ENCODE measurements around the gene FAM13C. TPM values are rescaled to one million over a fixed set of nuclear protein-coding genes. Genes with fewer than 3 reads are reported as not detected.

The FAM13C gene
- total RNA-seq, 1 donor from 2014 or later = 31.8 TPM

- H3K27ac ChIP-seq (ENCODE audit: low read depth, low read length) = peak overlapping the region; percentile 8
- no peaks in the 10 kb centered on the region for H3K36me3 ChIP-seq (ENCODE audit: control insufficient read depth in 3 of 3, insufficient read depth in 3 of 3, low read length in 3 of 3)
- peaks cover 0 to 8% (median 3%) of the 10 kb centered on the region in 3 donors for H3K4me1 ChIP-seq (ENCODE audit: control insufficient read depth in 3 of 3, insufficient read depth in 3 of 3, low read length in 3 of 3)
- H3K9me3 ChIP-seq (ENCODE audit: control insufficient read depth in 3 of 3, low read length in 3 of 3) = no peaks in the 10 kb centered on the region
- H3K9ac ChIP-seq (ENCODE audit: low read depth in 1 of 3, low read length in 3 of 3) = no peak overlapping the region
- no peaks in the 10 kb centered on the region for H3K27me3 ChIP-seq (ENCODE audit: control insufficient read depth in 3 of 3, insufficient read depth in 3 of 3, low read length in 3 of 3)
- H3K4me3 ChIP-seq (ENCODE audit: low read length in 3 of 3) = no peak overlapping the region
Measured at GRCh38 chr10:59366290-59366689, 3.9 kb upstream of the FAM13C start.

DNA sequence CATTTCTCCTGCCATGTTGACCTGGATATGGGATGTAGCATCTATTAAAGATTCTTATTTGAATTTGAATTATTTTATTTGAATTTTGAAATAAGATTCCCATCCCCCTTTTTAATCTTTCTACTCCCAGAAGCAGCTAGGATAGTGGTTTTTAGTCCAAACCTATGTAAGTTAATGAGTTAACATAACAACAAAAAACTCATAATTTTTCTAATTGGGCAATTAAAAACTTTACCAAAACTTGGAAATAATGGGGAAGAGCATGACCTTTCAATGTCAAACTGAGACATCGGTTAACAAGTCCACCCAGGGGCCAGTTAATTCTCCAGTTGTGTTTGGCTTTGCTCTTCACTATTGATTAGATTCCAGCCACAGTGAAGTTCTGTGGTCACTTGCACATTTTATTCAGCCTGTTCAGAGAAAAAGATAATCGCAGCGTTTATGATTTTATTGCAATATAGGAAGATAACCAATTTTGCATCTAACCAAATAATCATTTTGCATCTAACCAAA lies 1.2 kb upstream of the FAM13C start:
- Histone ChIP-seq H3K9me3 (ENCODE audit: control insufficient read depth in 3 of 3, low read length in 3 of 3) (no peaks in the 10 kb centered on the region), H3K36me3 (ENCODE audit: control insufficient read depth in 3 of 3, insufficient read depth in 3 of 3, low read length in 3 of 3) (no peaks in the 10 kb centered on the region), H3K4me1 (ENCODE audit: control insufficient read depth in 3 of 3, insufficient read depth in 3 of 3, low read length in 3 of 3) (peaks cover 19 to 29% (median 24%) of the 10 kb centered on the region in 3 donors), H3K27ac (ENCODE audit: low read depth, low read length) (peak overlapping the region; percentile 85), H3K9ac (ENCODE audit: low read depth in 1 of 3, low read length in 3 of 3) (peak overlapping the region; percentile 77 to 85 (median 85)), H3K4me3 (ENCODE audit: low read length in 3 of 3) (peak overlapping the region; percentile 84 to 89 (median 87)), H3K27me3 (ENCODE audit: control insufficient read depth in 3 of 3, insufficient read depth in 3 of 3, low read length in 3 of 3) (no peaks in the 10 kb centered on the region)

DNA sequence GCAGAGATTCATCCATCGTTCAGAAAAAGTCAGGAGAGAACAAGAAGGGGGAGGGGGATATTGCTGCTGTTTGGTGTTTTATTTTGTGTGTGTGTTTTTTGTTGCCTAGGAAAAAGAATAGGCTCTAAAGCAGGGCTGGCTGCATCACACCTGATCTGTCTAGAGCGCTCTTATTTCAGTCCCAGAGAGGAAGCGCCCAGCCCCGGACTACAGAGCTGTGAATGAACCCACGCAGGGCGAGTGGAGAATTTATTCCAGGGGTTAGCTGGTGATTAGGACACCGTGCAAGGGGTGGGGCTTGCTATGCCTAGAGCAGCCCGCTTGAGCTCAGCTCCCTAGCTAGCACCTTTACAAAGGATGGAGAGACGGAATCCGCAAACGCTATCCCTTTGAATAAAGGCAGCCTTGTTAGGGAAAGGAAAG lies 621 bp upstream of the FAM13C start:
- H3K9ac ChIP-seq (ENCODE audit: low read depth in 1 of 3, low read length in 3 of 3) = peak overlapping the region; percentile 77 to 85 (median 85)
- H3K27ac ChIP-seq (ENCODE audit: low read depth, low read length) = peak overlapping the region; percentile 85
- H3K9me3 ChIP-seq (ENCODE audit: control insufficient read depth in 3 of 3, low read length in 3 of 3) = no peaks in the 10 kb centered on the region
- H3K27me3 ChIP-seq (ENCODE audit: control insufficient read depth in 3 of 3, insufficient read depth in 3 of 3, low read length in 3 of 3) = no peaks in the 10 kb centered on the region
- peaks cover 19 to 32% (median 25%) of the 10 kb centered on the region in 3 donors for H3K4me1 ChIP-seq (ENCODE audit: control insufficient read depth in 3 of 3, insufficient read depth in 3 of 3, low read length in 3 of 3)
- peak overlapping the region; percentile 84 to 89 (median 87) for H3K4me3 ChIP-seq (ENCODE audit: low read length in 3 of 3)
- no peaks in the 10 kb centered on the region for H3K36me3 ChIP-seq (ENCODE audit: control insufficient read depth in 3 of 3, insufficient read depth in 3 of 3, low read length in 3 of 3)

DNA sequence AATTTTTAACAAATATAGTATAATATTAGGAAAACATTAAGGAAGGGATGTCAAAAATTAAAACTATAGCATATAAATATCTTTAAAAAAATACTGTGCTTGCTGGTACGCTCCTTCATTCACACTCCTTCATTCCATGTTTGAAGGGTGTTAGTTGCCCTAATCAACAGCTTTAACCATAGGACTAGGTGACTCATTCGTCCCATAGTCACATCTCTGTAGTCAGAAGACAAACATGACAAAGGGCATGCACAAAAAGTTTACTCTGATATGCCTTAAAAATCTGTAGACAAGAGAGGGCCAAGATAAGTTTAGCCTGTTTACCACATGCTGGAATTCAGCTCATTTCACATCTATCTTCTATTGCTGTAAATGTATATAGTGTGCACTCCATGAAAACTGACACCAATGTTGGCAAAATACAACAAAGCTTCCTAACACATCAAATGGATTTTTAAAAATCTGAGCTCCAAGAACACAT lies 646 bp downstream of the FAM13C start:
- peak overlapping the region; percentile 84 to 89 (median 87) for H3K4me3 ChIP-seq (ENCODE audit: low read length in 3 of 3)
- H3K36me3 ChIP-seq (ENCODE audit: control insufficient read depth in 3 of 3, insufficient read depth in 3 of 3, low read length in 3 of 3) = no peaks in the 10 kb centered on the region
- H3K9me3 ChIP-seq (ENCODE audit: control insufficient read depth in 3 of 3, low read length in 3 of 3) = no peaks in the 10 kb centered on the region
- H3K9ac ChIP-seq (ENCODE audit: low read depth in 1 of 3, low read length in 3 of 3) = peak overlapping the region; percentile 77 to 85 (median 85)
- no peaks in the 10 kb centered on the region for H3K27me3 ChIP-seq (ENCODE audit: control insufficient read depth in 3 of 3, insufficient read depth in 3 of 3, low read length in 3 of 3)
- peaks cover 19 to 32% (median 25%) of the 10 kb centered on the region in 3 donors for H3K4me1 ChIP-seq (ENCODE audit: control insufficient read depth in 3 of 3, insufficient read depth in 3 of 3, low read length in 3 of 3)
- peak overlapping the region; percentile 85 for H3K27ac ChIP-seq (ENCODE audit: low read depth, low read length)

GRCh38 chr10:59360605-59361405 lies 1.5 kb downstream of the FAM13C start:
- Histone ChIP-seq H3K27ac (ENCODE audit: low read depth, low read length) (peak overlapping the region; percentile 85), H3K9me3 (ENCODE audit: control insufficient read depth in 3 of 3, low read length in 3 of 3) (no peaks in the 10 kb centered on the region), H3K4me1 (ENCODE audit: control insufficient read depth in 3 of 3, insufficient read depth in 3 of 3, low read length in 3 of 3) (peaks cover 19 to 32% (median 25%) of the 10 kb centered on the region in 3 donors), H3K27me3 (ENCODE audit: control insufficient read depth in 3 of 3, insufficient read depth in 3 of 3, low read length in 3 of 3) (no peaks in the 10 kb centered on the region), H3K9ac (ENCODE audit: low read depth in 1 of 3, low read length in 3 of 3) (peak overlapping the region; percentile 77 to 85 (median 85)), H3K4me3 (ENCODE audit: low read length in 3 of 3) (peak overlapping the region; percentile 70 to 89 (median 87)), H3K36me3 (ENCODE audit: control insufficient read depth in 3 of 3, insufficient read depth in 3 of 3, low read length in 3 of 3) (peaks cover 0 to 2% (median 0%) of the 10 kb centered on the region in 3 donors)

DNA sequence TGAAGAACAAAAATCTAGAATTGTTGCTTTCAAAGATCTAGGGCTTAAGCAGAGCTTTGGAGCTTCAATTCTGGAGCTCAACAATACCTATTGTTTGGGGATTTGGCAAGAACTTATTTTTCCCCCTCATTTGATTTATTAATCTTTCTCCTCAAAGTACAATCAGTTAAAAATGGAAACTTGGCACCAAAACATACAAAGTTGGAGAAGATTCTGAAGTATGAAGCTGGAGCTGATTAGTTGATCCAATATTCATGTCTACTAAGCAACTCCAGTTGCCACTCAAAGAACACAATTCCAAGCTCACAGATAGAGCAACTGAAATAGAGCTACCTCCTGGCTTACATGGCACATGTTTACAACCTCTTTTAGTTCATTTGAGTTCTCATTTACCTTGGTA lies 3.8 kb downstream of the FAM13C start:
- Histone ChIP-seq H3K27ac (ENCODE audit: low read depth, low read length) (peak overlapping the region; percentile 85), H3K36me3 (ENCODE audit: control insufficient read depth in 3 of 3, insufficient read depth in 3 of 3, low read length in 3 of 3) (peaks cover 2 to 10% (median 6%) of the 10 kb centered on the region in 3 donors), H3K9me3 (ENCODE audit: control insufficient read depth in 3 of 3, low read length in 3 of 3) (no peaks in the 10 kb centered on the region), H3K4me3 (ENCODE audit: low read length in 3 of 3) (peak overlapping the region in 1 of 3 donors; percentile 59), H3K9ac (ENCODE audit: low read depth in 1 of 3, low read length in 3 of 3) (no peak overlapping the region), H3K4me1 (ENCODE audit: control insufficient read depth in 3 of 3, insufficient read depth in 3 of 3, low read length in 3 of 3) (peaks cover 19 to 32% (median 25%) of the 10 kb centered on the region in 3 donors), H3K27me3 (ENCODE audit: control insufficient read depth in 3 of 3, insufficient read depth in 3 of 3, low read length in 3 of 3) (no peaks in the 10 kb centered on the region)

DNA sequence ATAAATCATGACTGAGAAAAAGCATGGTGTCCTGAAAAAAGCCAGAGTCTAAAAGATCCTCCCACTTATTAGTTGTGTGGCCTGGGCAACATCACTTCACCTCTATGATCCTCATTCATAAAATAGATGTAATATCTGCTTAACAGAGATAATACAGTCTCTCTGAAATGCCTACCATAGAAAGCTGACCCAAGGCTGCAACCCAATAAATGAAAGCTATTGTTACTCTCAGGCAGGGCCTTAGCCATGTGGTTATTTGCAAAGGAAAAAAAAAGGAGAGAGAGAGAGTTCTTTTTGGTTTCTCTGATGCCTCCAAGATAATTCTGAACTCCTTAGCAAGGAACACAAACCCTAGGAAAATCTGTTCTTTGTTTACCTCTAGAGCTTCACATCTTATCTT lies 7.9 kb downstream of the FAM13C start:
- Histone ChIP-seq H3K36me3 (ENCODE audit: control insufficient read depth in 3 of 3, insufficient read depth in 3 of 3, low read length in 3 of 3) (peaks cover 12 to 34% (median 29%) of the 10 kb centered on the region in 3 donors), H3K27me3 (ENCODE audit: control insufficient read depth in 3 of 3, insufficient read depth in 3 of 3, low read length in 3 of 3) (no peaks in the 10 kb centered on the region)

GRCh38 chr10:59350558-59350957 lies 11.8 kb downstream of the FAM13C start:
- Histone ChIP-seq H3K36me3 (ENCODE audit: control insufficient read depth in 3 of 3, insufficient read depth in 3 of 3, low read length in 3 of 3) (peaks cover 12 to 36% (median 29%) of the 10 kb centered on the region in 3 donors), H3K9me3 (ENCODE audit: control insufficient read depth in 3 of 3, low read length in 3 of 3) (no peaks in the 10 kb centered on the region), H3K4me1 (ENCODE audit: control insufficient read depth in 3 of 3, insufficient read depth in 3 of 3, low read length in 3 of 3) (peaks cover 12 to 15% (median 13%) of the 10 kb centered on the region in 3 donors)

More for the DNA sequence above, 7.9 kb downstream of the FAM13C start:
- Histone ChIP-seq H3K9ac (ENCODE audit: low read depth in 1 of 3, low read length in 3 of 3) (no peak overlapping the region), H3K9me3 (ENCODE audit: control insufficient read depth in 3 of 3, low read length in 3 of 3) (no peaks in the 10 kb centered on the region), H3K4me3 (ENCODE audit: low read length in 3 of 3) (no peak overlapping the region), H3K4me1 (ENCODE audit: control insufficient read depth in 3 of 3, insufficient read depth in 3 of 3, low read length in 3 of 3) (peaks cover 5 to 14% (median 8%) of the 10 kb centered on the region in 3 donors), H3K27ac (ENCODE audit: low read depth, low read length) (no peak overlapping the region)

GRCh38 chr10:59346321-59346720 lies 16.0 kb downstream of the FAM13C start:
- Histone ChIP-seq H3K9ac (ENCODE audit: low read depth in 1 of 3, low read length in 3 of 3) (no peak overlapping the region), H3K9me3 (ENCODE audit: control insufficient read depth in 3 of 3, low read length in 3 of 3) (no peaks in the 10 kb centered on the region), H3K36me3 (ENCODE audit: control insufficient read depth in 3 of 3, insufficient read depth in 3 of 3, low read length in 3 of 3) (peaks cover 4 to 22% (median 15%) of the 10 kb centered on the region in 3 donors), H3K27ac (ENCODE audit: low read depth, low read length) (no peak overlapping the region), H3K4me1 (ENCODE audit: control insufficient read depth in 3 of 3, insufficient read depth in 3 of 3, low read length in 3 of 3) (peaks cover 14 to 22% (median 18%) of the 10 kb centered on the region in 3 donors), H3K27me3 (ENCODE audit: control insufficient read depth in 3 of 3, insufficient read depth in 3 of 3, low read length in 3 of 3) (no peaks in the 10 kb centered on the region), H3K4me3 (ENCODE audit: low read length in 3 of 3) (no peak overlapping the region)

More at GRCh38 chr10:59350558-59350957, 11.8 kb downstream of the FAM13C start:
- no peak overlapping the region for H3K27ac ChIP-seq (ENCODE audit: low read depth, low read length)
- H3K4me3 ChIP-seq (ENCODE audit: low read length in 3 of 3) = no peak overlapping the region
- no peaks in the 10 kb centered on the region for H3K27me3 ChIP-seq (ENCODE audit: control insufficient read depth in 3 of 3, insufficient read depth in 3 of 3, low read length in 3 of 3)
- H3K9ac ChIP-seq (ENCODE audit: low read depth in 1 of 3, low read length in 3 of 3) = no peak overlapping the region

DNA sequence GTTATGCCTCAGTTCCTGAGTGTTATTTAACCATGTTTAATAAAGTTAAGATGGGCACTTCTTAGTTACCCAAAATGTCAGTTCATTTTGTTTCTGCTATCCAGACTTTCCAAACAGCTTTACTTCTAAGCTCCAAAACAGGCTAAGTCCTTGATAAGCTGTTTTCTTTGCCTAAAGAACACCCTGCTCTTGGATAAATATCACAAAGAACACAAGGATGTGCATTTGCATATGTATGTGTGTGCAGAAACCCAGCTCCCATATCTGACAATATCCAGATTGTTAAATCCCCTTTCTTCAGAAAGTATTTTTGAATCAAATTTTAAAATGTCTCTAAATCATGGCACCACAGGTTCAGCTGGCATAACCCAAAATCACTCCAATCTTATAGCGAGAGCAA lies 19.6 kb downstream of the FAM13C start:
- Histone ChIP-seq H3K27ac (ENCODE audit: low read depth, low read length) (no peak overlapping the region), H3K4me1 (ENCODE audit: control insufficient read depth in 3 of 3, insufficient read depth in 3 of 3, low read length in 3 of 3) (peaks cover 23 to 40% (median 35%) of the 10 kb centered on the region in 3 donors), H3K27me3 (ENCODE audit: control insufficient read depth in 3 of 3, insufficient read depth in 3 of 3, low read length in 3 of 3) (no peaks in the 10 kb centered on the region), H3K4me3 (ENCODE audit: low read length in 3 of 3) (no peak overlapping the region), H3K9ac (ENCODE audit: low read depth in 1 of 3, low read length in 3 of 3) (no peak overlapping the region), H3K36me3 (ENCODE audit: control insufficient read depth in 3 of 3, insufficient read depth in 3 of 3, low read length in 3 of 3) (peaks cover 0 to 5% (median 3%) of the 10 kb centered on the region in 3 donors), H3K9me3 (ENCODE audit: control insufficient read depth in 3 of 3, low read length in 3 of 3) (no peaks in the 10 kb centered on the region)
